ENCODE measurements around the gene TMEM255B. TPM values are rescaled to one million over a fixed set of nuclear protein-coding genes. Genes with fewer than 3 reads are reported as not detected.
A peak's percentile ranks its signal among the peaks of the same experiment; 100 is the strongest.
"Not testable (repeated sequence)": the region's sequence is repeated elsewhere in the genome, so short reads cannot be mapped to it uniquely, and the experiment has no call there.

TMEM255B gene
- polyA plus RNA-seq, 3 donors = 4.6 to 7.0 (median 4.8) TPM

DNA sequence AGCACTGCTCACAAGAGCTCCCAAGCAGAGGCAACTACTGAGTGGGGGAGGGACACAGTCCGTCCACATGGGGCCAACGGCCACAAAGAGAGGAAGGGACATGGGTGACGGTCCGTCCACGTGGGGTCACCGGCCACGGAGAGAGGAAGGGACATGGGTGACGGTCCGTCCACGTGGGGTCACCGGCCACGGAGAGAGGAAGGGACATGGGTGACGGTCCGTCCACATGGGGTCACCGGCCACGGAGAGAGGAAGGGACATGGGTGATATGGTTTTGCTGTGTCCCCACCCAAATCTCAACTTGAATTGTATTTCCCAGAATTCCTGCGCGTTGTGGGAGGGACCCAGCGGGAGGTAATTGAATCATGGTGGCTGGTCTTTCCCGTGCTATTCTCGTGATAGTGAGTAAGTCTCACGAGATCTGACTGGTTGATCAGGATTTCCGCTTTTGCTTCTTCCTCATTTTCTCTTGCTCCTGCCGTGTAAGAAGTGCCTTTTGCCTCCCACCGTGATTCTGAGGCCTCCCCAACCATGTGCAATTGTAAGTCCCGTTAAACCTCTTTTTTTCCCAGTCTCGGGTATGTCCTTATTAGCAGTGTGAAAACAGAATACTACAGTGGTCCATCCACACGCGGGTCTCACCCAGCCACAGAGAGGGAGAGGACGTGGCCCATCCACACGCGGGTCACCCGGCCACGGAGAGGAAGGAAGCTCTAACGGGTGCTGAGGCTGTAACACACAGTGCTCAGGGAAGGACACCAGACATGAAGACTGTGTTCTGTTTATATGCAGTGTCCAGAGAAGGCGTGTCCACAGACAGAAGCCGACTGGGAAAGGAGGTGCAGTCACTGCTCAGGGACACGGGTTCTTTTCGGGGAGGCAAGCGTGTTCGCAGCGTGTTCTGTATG, 56.4 kb downstream of the TMEM255B start:
- DNase-seq (ENCODE audit: low read depth in 3 of 3, low spot score in 2 of 3) = no peak

DNA sequence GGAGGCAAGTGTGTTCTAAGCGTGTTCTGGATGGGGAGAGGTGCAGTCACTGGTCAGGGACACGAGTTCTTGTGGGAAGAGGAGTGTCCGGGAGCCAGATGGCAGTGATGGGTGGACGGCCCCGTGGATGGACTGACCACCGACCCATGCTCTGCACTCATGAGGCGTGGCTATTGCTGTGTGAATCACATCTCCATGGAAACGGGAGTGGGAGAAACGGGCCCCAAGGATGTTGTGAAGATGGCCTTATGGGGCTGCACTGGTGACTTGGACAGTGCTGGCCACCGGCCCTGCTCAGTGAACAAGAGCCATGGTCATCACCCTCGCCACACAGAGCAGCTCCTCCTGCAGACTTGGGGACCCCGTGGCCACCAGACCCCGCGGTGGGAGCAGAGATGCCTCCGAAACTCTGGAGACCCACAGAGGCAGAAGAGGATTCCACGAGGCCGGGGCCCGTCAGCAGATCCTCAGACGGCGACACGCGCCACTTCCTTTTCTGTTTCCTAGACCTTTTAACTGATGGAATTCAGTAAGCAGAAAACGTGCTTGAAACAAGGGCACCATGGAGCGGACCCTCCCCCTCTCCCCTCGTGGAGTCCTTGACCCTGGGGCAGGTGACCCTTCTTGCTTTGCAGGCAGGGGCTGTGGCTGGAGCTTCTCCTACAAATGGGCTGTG, 57.4 kb downstream of the TMEM255B start:
- no peak for DNase-seq (ENCODE audit: low read depth in 3 of 3, low spot score in 2 of 3)

GRCh38 chr13:113816946-113817859, 58.2 kb downstream of the TMEM255B start:
- peak in 2 of 3 donors; percentile 60 to 68 for DNase-seq (ENCODE audit: low read depth in 3 of 3, low spot score in 2 of 3)

- DNase-seq (ENCODE audit: low read depth in 3 of 3, low spot score in 2 of 3) = no peak
Measured at GRCh38 chr13:113817860-113818691, 59.0 kb downstream of the TMEM255B start.

- DNase-seq (ENCODE audit: low read depth in 3 of 3, low spot score in 2 of 3) = no peak
Measured at GRCh38 chr13:113818700-113819295, 59.8 kb downstream of the TMEM255B start.

DNA sequence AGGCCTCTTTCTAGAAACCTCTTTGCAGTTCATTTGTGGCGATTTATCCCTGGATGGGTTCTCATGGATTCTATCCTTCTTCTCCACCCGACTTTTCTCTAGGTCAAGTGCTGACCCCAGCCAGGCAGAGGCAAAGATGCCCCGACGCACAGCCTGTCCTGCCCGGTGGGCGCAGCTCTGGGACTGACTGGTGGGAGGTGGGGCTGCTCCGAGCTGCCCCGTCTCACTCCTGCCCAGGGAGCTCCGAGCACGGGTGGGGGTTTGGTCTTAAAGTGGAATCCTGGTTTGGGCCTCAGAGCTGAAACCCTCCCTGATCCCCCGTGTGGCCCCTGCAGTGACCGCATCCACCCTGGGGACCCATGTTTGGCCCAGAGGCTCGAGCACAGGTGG, 60.3 kb downstream of the TMEM255B start:
- DNase-seq (ENCODE audit: low read depth in 3 of 3, low spot score in 2 of 3) = no peak

- DNase-seq (ENCODE audit: low read depth in 3 of 3, low spot score in 2 of 3) = no peak
Measured at GRCh38 chr13:113819731-113820715, 61.0 kb downstream of the TMEM255B start.

GRCh38 chr13:113820813-113821651, 62.0 kb downstream of the TMEM255B start:
- DNase-seq (ENCODE audit: low read depth in 3 of 3, low spot score in 2 of 3) = no peak

GRCh38 chr13:113821847-113822246, 62.8 kb downstream of the TMEM255B start:
- DNase-seq (ENCODE audit: low read depth in 3 of 3, low spot score in 2 of 3) = no peak

GRCh38 chr13:113822266-113822665, 63.2 kb downstream of the TMEM255B start:
- DNase-seq (ENCODE audit: low read depth in 3 of 3, low spot score in 2 of 3) = no peak

DNA sequence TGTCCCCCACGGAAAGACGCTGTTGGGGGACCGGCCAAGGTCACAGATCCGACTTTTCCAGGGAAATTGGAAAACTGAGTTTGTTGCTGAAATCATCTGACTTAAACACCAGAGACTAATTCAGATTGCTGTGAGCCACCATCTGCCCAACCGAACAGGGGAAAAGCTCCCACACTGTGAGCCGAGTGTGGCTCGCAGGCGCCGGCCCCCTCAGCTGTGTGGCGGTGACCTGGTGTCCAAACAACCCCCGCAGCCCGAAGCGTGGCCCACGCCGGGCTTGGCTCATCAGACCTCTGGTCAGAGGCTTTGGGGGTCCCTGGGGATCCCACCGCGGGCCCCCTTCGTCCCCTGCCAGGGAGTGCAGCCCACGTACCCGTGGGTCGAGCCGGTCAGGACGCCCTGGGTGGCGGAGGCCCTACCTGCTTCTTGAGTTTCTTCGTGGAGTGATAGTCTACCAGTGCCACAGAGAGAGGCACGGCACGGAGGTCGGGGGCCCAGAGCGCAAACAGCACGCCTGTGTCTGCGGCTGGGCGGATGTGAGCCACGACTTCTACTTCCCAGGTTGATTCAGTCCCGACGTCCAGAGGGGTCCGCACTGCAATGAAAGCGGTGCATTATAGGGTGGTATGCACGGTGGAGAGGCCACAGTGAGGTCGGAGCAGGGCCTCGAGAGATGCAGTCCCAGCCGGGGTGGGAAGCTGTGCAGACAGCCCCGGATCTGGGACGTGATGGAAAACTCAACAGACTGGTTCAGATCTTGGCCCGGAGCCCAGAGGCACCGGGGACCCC, 64.1 kb downstream of the TMEM255B start:
- no peak for DNase-seq (ENCODE audit: low read depth in 3 of 3, low spot score in 2 of 3)

DNA sequence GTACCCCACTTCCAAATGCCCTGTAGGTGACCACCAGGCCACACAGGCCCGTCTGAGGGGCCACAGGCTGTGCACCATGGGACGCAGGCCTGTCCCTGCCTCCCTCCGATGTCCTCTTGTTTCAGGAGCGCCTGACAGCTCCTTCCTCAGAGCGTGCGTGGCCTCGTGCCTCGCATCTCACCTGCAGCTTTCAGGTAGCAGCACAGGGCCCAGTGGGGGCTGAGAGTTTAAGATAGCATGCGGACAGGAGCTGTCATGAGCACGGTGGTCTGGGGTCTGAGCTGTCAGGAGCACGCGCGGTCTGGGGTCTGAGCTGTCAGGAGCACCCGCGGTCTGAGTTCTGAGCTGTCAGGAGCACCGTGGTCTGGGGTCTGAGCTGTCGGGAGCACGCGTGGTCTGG, 64.7 kb downstream of the TMEM255B start:
- DNase-seq (ENCODE audit: low read depth in 3 of 3, low spot score in 2 of 3) = no peak

DNA sequence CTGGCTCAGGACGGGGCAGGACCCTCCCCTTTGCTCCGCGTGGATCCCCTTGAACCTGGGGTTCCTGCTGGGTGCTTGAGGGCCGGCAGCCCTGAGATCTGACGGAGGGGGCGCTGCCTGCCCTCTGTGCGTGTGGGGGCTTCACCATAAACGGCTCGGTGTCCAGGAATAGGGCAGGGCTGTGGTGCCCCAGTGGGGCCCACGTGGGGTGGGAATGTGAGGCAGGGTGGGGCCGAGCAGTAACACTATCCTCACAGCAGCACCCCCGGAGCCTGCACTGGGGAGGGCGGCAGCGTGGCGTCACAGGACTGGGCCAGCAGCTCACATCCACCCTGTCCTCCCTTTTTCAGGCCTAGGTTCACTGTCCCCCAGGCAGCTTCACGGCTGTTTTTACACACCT, 66.8 kb downstream of the TMEM255B start:
- no peak for DNase-seq (ENCODE audit: low read depth in 3 of 3, low spot score in 2 of 3)

GRCh38 chr13:113826446-113826845, 67.4 kb downstream of the TMEM255B start:
- not testable (repeated sequence) for DNase-seq (ENCODE audit: low read depth in 3 of 3, low spot score in 2 of 3)

GRCh38 chr13:113827021-113827420, 68.0 kb downstream of the TMEM255B start:
- DNase-seq (ENCODE audit: low read depth in 3 of 3, low spot score in 2 of 3) = no peak

DNA sequence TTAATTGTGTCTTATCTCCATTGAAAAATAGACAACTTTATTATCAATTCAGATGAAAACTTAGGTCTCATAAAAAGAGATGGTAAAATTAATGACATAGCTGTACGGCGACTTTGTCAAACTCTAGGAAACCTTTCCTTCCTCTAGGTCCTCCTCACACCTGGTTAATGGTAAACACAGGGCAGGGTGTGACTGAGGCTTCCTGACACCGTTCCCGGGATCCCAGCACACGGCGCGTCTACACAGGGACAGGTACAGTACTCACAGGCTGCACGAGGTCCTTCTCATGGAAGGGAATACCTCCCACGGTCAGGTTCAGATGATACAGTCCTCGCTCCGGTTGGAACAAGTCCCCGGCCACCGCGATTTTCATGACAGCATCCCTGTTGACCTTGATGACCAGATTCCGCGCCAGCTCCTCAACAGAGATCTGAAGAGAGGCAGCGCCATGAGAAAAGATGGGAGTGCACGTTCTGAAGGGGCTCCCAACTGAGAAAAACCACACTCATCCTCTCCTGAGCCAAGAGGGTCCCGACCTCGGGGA, 69.3 kb downstream of the TMEM255B start:
- DNase-seq (ENCODE audit: low read depth in 3 of 3, low spot score in 2 of 3) = no peak
